ENCODE data around the gene MYOD1. TPM values are rescaled to one million over a fixed set of nuclear protein-coding genes. Genes with fewer than 3 reads are reported as not detected.

MYOD1 gene
- total and polyA plus RNA-seq, 8 donors: not detected

GRCh38 chr11:17695454-17696441 is 23.6 kb upstream of the MYOD1 start:
- no peak for ATAC-seq
- Histone ChIP-seq H3K36me3 (no peaks in the 10 kb centered on the region), H3K4me1 (no peaks in the 10 kb centered on the region), H3K27me3 (peaks cover 0 to 8% (median 0%) of the 10 kb centered on the region in 4 donors), H3K4me3 (no peak overlapping the region), H3K27ac (no peak overlapping the region), H3K9me3 (no peaks in the 10 kb centered on the region)
- intact Hi-C loops (cut with DNase I): no loop called here
- no peak for DNase-seq
- FAIRE-seq: no peak
- WGBS, 2 donors: 9 to 10% methylated on average over 50 to 68 of the region's 68 CpGs
- no peak for TF ChIP-seq CTCF (IDR thresholded peaks at IDR 0.05)

GRCh38 chr11:17696741-17697140 is 22.6 kb upstream of the MYOD1 start:
- DNase-seq (no peak), FAIRE-seq (no peak), ATAC-seq (no peak)
- TF ChIP-seq CTCF (IDR thresholded peaks at IDR 0.05): no peak
- Histone ChIP-seq H3K4me1 (no peaks in the 10 kb centered on the region), H3K9me3 (no peaks in the 10 kb centered on the region), H3K4me3 (no peak overlapping the region), H3K27me3 (peaks cover 0 to 8% (median 0%) of the 10 kb centered on the region in 4 donors), H3K36me3 (no peaks in the 10 kb centered on the region), H3K27ac (no peak overlapping the region)
- 78 to 84% methylated on average over 5 of the region's 5 CpGs for WGBS, 2 donors
- intact Hi-C loops (cut with DNase I): no loop called here

GRCh38 chr11:17697175-17697949 is 22.0 kb upstream of the MYOD1 start:
- no peak for ATAC-seq

More at GRCh38 chr11:17697175-17697949, 22.0 kb upstream of the MYOD1 start:
- Histone ChIP-seq H3K27me3 (peaks cover 0 to 8% (median 0%) of the 10 kb centered on the region in 4 donors), H3K9me3 (no peaks in the 10 kb centered on the region), H3K4me1 (no peaks in the 10 kb centered on the region), H3K4me3 (no peak overlapping the region), H3K27ac (no peak overlapping the region), H3K36me3 (no peaks in the 10 kb centered on the region)
- DNase-seq (no peak), FAIRE-seq (no peak)
- intact Hi-C loops (cut with DNase I): no loop called here
- 60 to 62% methylated on average over 6 of the region's 6 CpGs for WGBS, 2 donors
- no peak for TF ChIP-seq CTCF (IDR thresholded peaks at IDR 0.05)
